IMR-90 (cell line): ENCODE measurements around the gene NOL9. TPM values are rescaled to one million over a fixed set of nuclear protein-coding genes. Genes with fewer than 3 reads are reported as not detected.

ENCODE experiments used
- ATAC-seq: fragments of 200-7000 bp; cut with Tn5 transposase; 2 replicates; pipeline ENCODE4 v1.9.1; 2020; ENCODE audit warnings: low read depth, mild to moderate bottlenecking, moderate library complexity
- BruUV-seq: library from RNA; stranded (reverse); fragments of 400-500 nt; replicated peaks from 2 replicates; lab custom pipeline; 2021; lab: Mats Ljungman, UMichigan
- CTCF ChIA-PET: fragments of 300-600 bp; formaldehyde crosslinking; extraction: SDS; loops from one replicate; lab custom pipeline; 2021; ENCODE audit warnings: antibody characterized with exemption; lab: Yijun Ruan, JAX
- POLR2A ChIA-PET: fragments of 300-600 bp; sonication (Branson Sonifier 250); formaldehyde crosslinking; loops from one replicate; lab custom pipeline; 2022; ENCODE audit warnings: antibody characterized with exemption; ENCODE audit not compliant: unreplicated experiment; lab: Charles Lee
- DNase-seq: peaks from one replicate; pipeline ENCODE4 v3.0.0; 2013
- H2AFZ ChIP-seq: replicated peaks from 2 replicates; pipeline ENCODE3; 2013; ENCODE audit warnings: low read length, mild to moderate bottlenecking; ENCODE audit not compliant: poor library complexity
- H2AK5ac ChIP-seq: 2 replicates; pipeline ENCODE4 v1.6.1; 2013; ENCODE audit warnings: low read depth, low read length, inconsistent platforms
- H2AK9ac ChIP-seq: replicated peaks from 2 replicates; pipeline ENCODE3; 2013; ENCODE audit warnings: mild to moderate bottlenecking, low read depth, low read length, moderate library complexity; ENCODE audit not compliant: poor library complexity
- H2BK120ac ChIP-seq: 2 replicates; pipeline ENCODE4 v1.6.1; 2013; ENCODE audit warnings: low read depth, low read length, inconsistent platforms
- H2BK15ac ChIP-seq: 3 replicates; pipeline ENCODE4 v1.6.1; 2013; ENCODE audit warnings: low read depth, low read length, inconsistent platforms
- H2BK20ac ChIP-seq: 2 replicates; pipeline ENCODE4 v1.6.1; 2013; ENCODE audit warnings: low read depth, mild to moderate bottlenecking, inconsistent platforms, low read length, moderate library complexity
- H2BK5ac ChIP-seq: 2 replicates; pipeline ENCODE4 v1.6.1; 2013; ENCODE audit warnings: mild to moderate bottlenecking, low read depth, low read length, inconsistent platforms; ENCODE audit not compliant: poor library complexity, severe bottlenecking
- H3K14ac ChIP-seq: replicated peaks from 2 replicates; pipeline ENCODE4 v1.6.1; 2013; ENCODE audit warnings: low read depth, low read length, inconsistent platforms
- H3K18ac ChIP-seq: 2 replicates; pipeline ENCODE4 v1.6.1; 2013; ENCODE audit warnings: low read depth, low read length, control low read depth
- H3K23ac ChIP-seq: 2 replicates; pipeline ENCODE4 v1.6.1; 2013; ENCODE audit warnings: low read depth, low read length, inconsistent platforms
- H3K27ac ChIP-seq: 2 replicates; pipeline ENCODE4 v1.5.1; 2013; ENCODE audit warnings: mild to moderate bottlenecking, control low read depth, low read length; ENCODE audit not compliant: insufficient read depth
- H3K27me3 ChIP-seq: 2 replicates; pipeline ENCODE4 v1.6.1; 2013; ENCODE audit warnings: low read length; ENCODE audit not compliant: control insufficient read depth, insufficient read depth
- H3K36me3 ChIP-seq: 2 replicates; pipeline ENCODE4 v1.6.1; 2013; ENCODE audit warnings: low read length, mixed read lengths; ENCODE audit not compliant: control insufficient read depth, insufficient read depth
- H3K4ac ChIP-seq: 2 replicates; pipeline ENCODE4 v1.6.1; 2013; ENCODE audit warnings: low read depth, low read length, inconsistent platforms
- H3K4me1 ChIP-seq: 2 replicates; pipeline ENCODE4 v1.6.1; 2013; ENCODE audit warnings: low read length, mixed read lengths; ENCODE audit not compliant: control insufficient read depth, insufficient read depth
- H3K4me2 ChIP-seq: 2 replicates; pipeline ENCODE4 v1.6.1; 2013; ENCODE audit warnings: low read depth, mild to moderate bottlenecking, control low read depth, low read length, moderate library complexity
- H3K4me3 ChIP-seq: 2 replicates; pipeline ENCODE4 v1.5.1; 2013; ENCODE audit warnings: low read depth, mild to moderate bottlenecking, control low read depth, low read length, moderate library complexity; ENCODE audit not compliant: insufficient read depth
- H3K56ac ChIP-seq: 2 replicates; pipeline ENCODE4 v1.6.1; 2013; ENCODE audit warnings: low read length, inconsistent platforms; ENCODE audit not compliant: insufficient read depth; ENCODE audit errors: extremely low read depth
- H3K79me1 ChIP-seq, 2 experiments: 2 replicates each; pipeline ENCODE4 v1.6.1; 2013; ENCODE audit warnings: low read length in 2 of 2, inconsistent platforms in 1 of 2, low read depth in 1 of 2
- H3K9ac ChIP-seq: 2 replicates; pipeline ENCODE4 v1.6.1; 2013; ENCODE audit warnings: low read depth, low read length, control low read depth
- H3K9me1 ChIP-seq: 2 replicates; pipeline ENCODE4 v1.6.1; 2013; ENCODE audit warnings: low read length, inconsistent platforms; ENCODE audit not compliant: insufficient read depth
- H3K9me3 ChIP-seq: 2 replicates; pipeline ENCODE4 v1.6.1; 2013; ENCODE audit warnings: low read length; ENCODE audit not compliant: control insufficient read depth, insufficient read depth
- H4K20me1 ChIP-seq: 2 replicates; pipeline ENCODE4 v1.6.1; 2013; ENCODE audit warnings: low read length, inconsistent platforms; ENCODE audit not compliant: insufficient read depth
- H4K5ac ChIP-seq: 2 replicates; pipeline ENCODE4 v1.6.1; 2013; ENCODE audit warnings: mild to moderate bottlenecking, low read depth, low read length, control low read depth
- H4K8ac ChIP-seq, 2 experiments: 2 replicates each; pipeline ENCODE4 v1.6.1; 2013; ENCODE audit warnings: low read depth in 2 of 2, low read length in 2 of 2, control low read depth in 1 of 2, inconsistent platforms in 1 of 2
- H4K91ac ChIP-seq: 2 replicates; pipeline ENCODE4 v1.6.1; 2013; ENCODE audit warnings: low read depth, low read length, inconsistent platforms; ENCODE audit not compliant: insufficient read depth
- BHLHE40 ChIP-seq: fragments of 150-350 bp; IDR thresholded peaks from 2 replicates; pipeline ENCODE4 v1.6.1; 2016; ENCODE audit warnings: mild to moderate bottlenecking, low read depth, low read length
- CEBPB ChIP-seq: IDR thresholded peaks from 2 replicates; pipeline ENCODE4 v1.6.1; 2012; ENCODE audit warnings: low read depth, low read length, improper control_type of control experiment
- CHD1 ChIP-seq: IDR thresholded peaks from 2 replicates; pipeline ENCODE4 v1.6.1; 2012; ENCODE audit warnings: low read depth, low read length, improper control_type of control experiment
- MAFK ChIP-seq: IDR thresholded peaks from 2 replicates; pipeline ENCODE4 v1.6.1; 2012; ENCODE audit warnings: low read depth, low read length, improper control_type of control experiment
- MAZ ChIP-seq: IDR thresholded peaks from 2 replicates; pipeline ENCODE4 v1.6.1; 2012; ENCODE audit warnings: low read depth, mild to moderate bottlenecking, low read length, improper control_type of control experiment, moderate library complexity, borderline replicate concordance
- MXI1 ChIP-seq: IDR thresholded peaks from 2 replicates; pipeline ENCODE4 v1.6.1; 2012; ENCODE audit warnings: low read depth, mild to moderate bottlenecking, low read length, moderate library complexity, borderline replicate concordance
- NFE2L2 ChIP-seq: fragments of 150-350 bp; IDR thresholded peaks from 2 replicates; pipeline ENCODE4 v1.6.1; 2016; ENCODE audit warnings: low read depth, mild to moderate bottlenecking, low read length
- RCOR1 ChIP-seq: IDR thresholded peaks from 2 replicates; pipeline ENCODE4 v1.6.1; 2012; ENCODE audit warnings: mild to moderate bottlenecking, low read length, improper control_type of control experiment; ENCODE audit not compliant: insufficient replicate concordance
- RFX5 ChIP-seq: IDR thresholded peaks from 2 replicates; pipeline ENCODE4 v1.8.0; 2012; ENCODE audit warnings: low read depth, mild to moderate bottlenecking, low read length, moderate library complexity
- SMC3 ChIP-seq: fragments of 150-350 bp; IDR thresholded peaks from 2 replicates; pipeline ENCODE4 v1.6.1; 2016; ENCODE audit warnings: low read depth, mild to moderate bottlenecking, antibody characterized with exemption, low read length, moderate library complexity
- USF2 ChIP-seq: fragments of 150-350 bp; IDR thresholded peaks from 2 replicates; pipeline ENCODE4 v1.6.1; 2017; ENCODE audit warnings: mild to moderate bottlenecking, antibody characterized with exemption, low read length, low read depth
- WGBS, 2 experiments: methylation state at CpG; one replicate each; pipeline versions ENCODE4 v1.1.5 to v1.1.7; 2013; ENCODE audit warnings: missing lambda C conversion rate in 2 of 2; ENCODE audit not compliant: insufficient read length in 1 of 2; ENCODE audit errors: extremely low coverage in 2 of 2; 5-methylcytosine and 5-hydroxymethylcytosine counted together
- dilution Hi-C: fragments of 300-500 bp; cut with HindIII; formaldehyde crosslinking; loops from one replicate; pipeline ENCODE4 v1.14.3; 2018; ENCODE audit warnings: low sequenced_read_pairs; ENCODE audit not compliant: unreplicated experiment
- in situ Hi-C: fragments of 300-500 bp; cut with MboI; formaldehyde crosslinking; loops from 3 replicates; pipeline ENCODE4 v1.14.3; 2019; ENCODE audit warnings: low sequenced_read_pairs, inconsistent platforms, mixed read lengths
- intact Hi-C: fragments of 100-400 bp; cut with micrococcal nuclease; formaldehyde crosslinking; loops from 2 replicates; pipeline ENCODE4 v1.10.0; 2022
- polyA plus RNA-seq, 3 experiments: library from polyadenylated mRNA; depleted of rRNA; stranded (reverse); fragments of >200 nt; gene quantifications; 2 replicates each; pipeline ENCODE4 v1.2.3, GENCODE V29; 2012; ENCODE audit warnings: low replicate concordance in 1 of 3
- total RNA-seq: library from RNA; depleted of rRNA; stranded (reverse); fragments of >200 nt; gene quantifications from 2 replicates; pipeline ENCODE4 v1.2.3, GENCODE V29; 2012
- TF ChIP-seq, protein P1 (sequence below): fragments of 150-350 bp; IDR thresholded peaks from 2 replicates; pipeline ENCODE4 v1.6.1; 2016; ENCODE audit warnings: low read depth, mild to moderate bottlenecking, low read length, moderate library complexity, borderline replicate concordance

NOL9 gene
- total and polyA plus RNA-seq, 2 of the 4 experiments (the other 2 are of a cell fraction), result 13.0 to 19.2 TPM

DNA sequence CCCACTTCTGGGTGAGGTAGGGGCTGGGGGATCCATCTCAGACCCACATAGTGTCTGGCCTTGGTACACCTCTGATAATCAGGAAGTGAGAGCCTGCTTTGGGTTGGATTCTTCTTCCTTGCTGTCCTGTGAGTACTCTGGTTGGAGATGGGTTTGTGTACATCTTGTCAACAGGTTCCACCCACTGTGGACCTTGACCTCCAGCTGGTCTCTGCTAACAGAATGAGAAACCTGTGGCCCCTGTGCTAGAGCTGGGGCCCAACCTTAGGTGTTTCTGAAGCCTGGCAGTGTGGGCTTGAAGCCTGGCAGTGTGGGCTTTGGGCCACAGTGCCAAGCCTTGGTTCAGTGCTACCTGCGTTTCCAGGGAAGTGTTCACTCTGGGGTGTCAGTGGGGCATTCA, 28.1 kb upstream of the NOL9 start:
- Histone ChIP-seq H3K23ac (no peak overlapping the region), H2BK20ac (no peak overlapping the region), H4K8ac (no peak overlapping the region), H3K4me2 (no peak overlapping the region), H3K79me1 (peaks cover 15 to 43% of the 10 kb centered on the region in 2 experiments), H2AK9ac (no peak overlapping the region), H2AFZ (no peak overlapping the region), H3K36me3 (peaks cover 5% of the 10 kb centered on the region; the same call in 1 of the 2 replicates), H3K27me3 (no peaks in the 10 kb centered on the region), H3K56ac (no peak overlapping the region), H2BK15ac (no peak overlapping the region), H2AK5ac (no peak overlapping the region), H3K4me1 (peaks cover 11% of the 10 kb centered on the region), H2BK5ac (no peak overlapping the region), H3K27ac (no peak overlapping the region), H4K20me1 (peaks cover 18% of the 10 kb centered on the region), H4K5ac (no peak overlapping the region), H3K9me3 (no peaks in the 10 kb centered on the region), H3K4me3 (no peak overlapping the region), H3K14ac (no peak overlapping the region), H4K91ac (no peak overlapping the region), H3K9me1 (peaks cover 17% of the 10 kb centered on the region), H3K18ac (no peak overlapping the region), H2BK120ac (no peak overlapping the region), H3K9ac (no peak overlapping the region), H3K4ac (no peak overlapping the region)
- CTCF ChIA-PET, result no interaction called here
- TSS peak; percentile 15 for BruUV-seq
- in situ Hi-C loops, result no loop called here
- dilution Hi-C loops, result no loop called here
- DNase-seq (no peak), ATAC-seq (no peak)
- TF ChIP-seq NFE2L2, result no peak
- TF ChIP-seq, protein P1, sequence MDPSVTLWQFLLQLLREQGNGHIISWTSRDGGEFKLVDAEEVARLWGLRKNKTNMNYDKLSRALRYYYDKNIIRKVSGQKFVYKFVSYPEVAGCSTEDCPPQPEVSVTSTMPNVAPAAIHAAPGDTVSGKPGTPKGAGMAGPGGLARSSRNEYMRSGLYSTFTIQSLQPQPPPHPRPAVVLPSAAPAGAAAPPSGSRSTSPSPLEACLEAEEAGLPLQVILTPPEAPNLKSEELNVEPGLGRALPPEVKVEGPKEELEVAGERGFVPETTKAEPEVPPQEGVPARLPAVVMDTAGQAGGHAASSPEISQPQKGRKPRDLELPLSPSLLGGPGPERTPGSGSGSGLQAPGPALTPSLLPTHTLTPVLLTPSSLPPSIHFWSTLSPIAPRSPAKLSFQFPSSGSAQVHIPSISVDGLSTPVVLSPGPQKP, result no peak
- no peak for TF ChIP-seq CEBPB
- no peak for TF ChIP-seq CHD1
- TF ChIP-seq USF2, result no peak
- no peak for TF ChIP-seq RFX5
- TF ChIP-seq BHLHE40, result no peak
- TF ChIP-seq SMC3, result no peak
- no peak for TF ChIP-seq MXI1
- TF ChIP-seq RCOR1, result no peak
- TF ChIP-seq MAZ, result no peak
- no peak for TF ChIP-seq MAFK
- POLR2A ChIA-PET, result no interaction called here
- no CpG with 5 or more reads among the region's 1 CpG for WGBS, 2 experiments
- intact Hi-C loops, result no loop called here
